ENCODE measurements around the gene MROH7.

MROH7 gene

GRCh38 chr1:54741531-54741930 lies 99.9 kb downstream of the MROH7 start:
- no peak for DNase-seq (ENCODE audit: low spot score)
- TF ChIP-seq CTCF (IDR thresholded peaks at IDR 0.05; ENCODE audit: extremely low read depth, missing control alignments): no peak

- no peak for TF ChIP-seq CTCF (IDR thresholded peaks at IDR 0.05; ENCODE audit: extremely low read depth, missing control alignments)
Measured at GRCh38 chr1:54742282-54742681, 100.7 kb downstream of the MROH7 start.

GRCh38 chr1:54743416-54744226 lies 102.0 kb downstream of the MROH7 start:
- TF ChIP-seq CTCF (IDR thresholded peaks at IDR 0.05; ENCODE audit: extremely low read depth, missing control alignments): no peak
- no peak for DNase-seq (ENCODE audit: low spot score)

More at GRCh38 chr1:54742282-54742681, 100.7 kb downstream of the MROH7 start:
- no peak for DNase-seq (ENCODE audit: low spot score)

GRCh38 chr1:54744696-54745095 lies 103.1 kb downstream of the MROH7 start:
- DNase-seq (ENCODE audit: low spot score): no peak
- TF ChIP-seq CTCF (IDR thresholded peaks at IDR 0.05; ENCODE audit: extremely low read depth, missing control alignments): no peak

GRCh38 chr1:54745274-54745673 lies 103.7 kb downstream of the MROH7 start:
- DNase-seq (ENCODE audit: low spot score): no peak
- no peak for TF ChIP-seq CTCF (IDR thresholded peaks at IDR 0.05; ENCODE audit: extremely low read depth, missing control alignments)

GRCh38 chr1:54745864-54746263 lies 104.3 kb downstream of the MROH7 start:
- no peak for TF ChIP-seq CTCF (IDR thresholded peaks at IDR 0.05; ENCODE audit: extremely low read depth, missing control alignments)

GRCh38 chr1:54748094-54748835 lies 106.7 kb downstream of the MROH7 start:
- TF ChIP-seq CTCF (IDR thresholded peaks at IDR 0.05; ENCODE audit: extremely low read depth, missing control alignments): no peak
- DNase-seq (ENCODE audit: low spot score): no peak

More at GRCh38 chr1:54745864-54746263, 104.3 kb downstream of the MROH7 start:
- DNase-seq (ENCODE audit: low spot score): no peak
